Hepatocyte (in vitro differentiated cells): ENCODE data around the gene ATP9A. TPM values are rescaled to one million over a fixed set of nuclear protein-coding genes. Genes with fewer than 3 reads are reported as not detected.
"Not testable (repeated sequence)": the region's sequence is repeated elsewhere in the genome, so short reads cannot be mapped to it uniquely, and the experiment has no call there.

ENCODE experiments used
- DNase-seq: peaks from one replicate; pipeline ENCODE4 v3.0.0-alpha.2; 2016; ENCODE audit warnings: low spot score
- H2AFZ ChIP-seq: fragments of 200-600 bp; sonication (generic); 2 replicates; pipeline ENCODE4 v1.6.0; 2016; ENCODE audit warnings: antibody characterized with exemption, mild to moderate bottlenecking
- H3K27ac ChIP-seq: fragments of 200-600 bp; sonication (generic); 2 replicates; pipeline ENCODE4 v1.5.1; 2016; ENCODE audit warnings: mild to moderate bottlenecking
- H3K27me3 ChIP-seq: fragments of 200-600 bp; sonication (generic); 2 replicates; pipeline ENCODE4 v1.6.1; 2016
- H3K36me3 ChIP-seq: fragments of 200-600 bp; sonication (generic); replicated peaks from 2 replicates; pipeline ENCODE4 v1.5.1; 2016; ENCODE audit warnings: low read depth; ENCODE audit not compliant: insufficient read depth
- H3K4me1 ChIP-seq: fragments of 200-600 bp; sonication (generic); 2 replicates; pipeline ENCODE4 v1.5.1; 2016; ENCODE audit warnings: mild to moderate bottlenecking, moderate library complexity; ENCODE audit not compliant: insufficient read depth
- H3K4me2 ChIP-seq: fragments of 200-600 bp; sonication (generic); 2 replicates; pipeline ENCODE4 v1.6.0; 2016
- H3K4me3 ChIP-seq: fragments of 200-600 bp; sonication (generic); 2 replicates; pipeline ENCODE4 v1.5.1; 2016; ENCODE audit warnings: mild to moderate bottlenecking
- H3K79me2 ChIP-seq: fragments of 200-600 bp; sonication (generic); 2 replicates; pipeline ENCODE4 v1.6.0; 2017; ENCODE audit warnings: mild to moderate bottlenecking
- H3K9me2 ChIP-seq: fragments of 200-600 bp; sonication (generic); replicated peaks from 2 replicates; pipeline ENCODE4 v1.6.0; 2017; ENCODE audit warnings: mild to moderate bottlenecking; ENCODE audit not compliant: insufficient read depth
- H3K9me3 ChIP-seq: fragments of 200-600 bp; sonication (generic); 2 replicates; pipeline ENCODE4 v1.5.1; 2016; ENCODE audit warnings: low read depth, mild to moderate bottlenecking
- H4K20me1 ChIP-seq: fragments of 200-600 bp; sonication (generic); 2 replicates; pipeline ENCODE4 v1.6.0; 2016; ENCODE audit warnings: mild to moderate bottlenecking; ENCODE audit not compliant: insufficient read depth, poor library complexity, severe bottlenecking
- CTCF ChIP-seq: fragments of 200-600 bp; sonication (generic); IDR thresholded peaks from 2 replicates; pipeline ENCODE4 v1.5.1; 2016; ENCODE audit warnings: antibody characterized with exemption, mild to moderate bottlenecking; ENCODE audit not compliant: poor library complexity
- EZH2 ChIP-seq: fragments of 200-600 bp; sonication (generic); IDR thresholded peaks from 2 replicates; pipeline ENCODE4 v1.6.1; 2016; ENCODE audit warnings: antibody characterized with exemption, mild to moderate bottlenecking, borderline replicate concordance
- EZH2phosphoT487 ChIP-seq: fragments of 200-600 bp; sonication (generic); IDR thresholded peaks from one replicate; pipeline ENCODE4 v1.6.1; 2018; ENCODE audit warnings: antibody characterized with exemption, mild to moderate bottlenecking, low read depth, moderate library complexity; ENCODE audit not compliant: unreplicated experiment, severe bottlenecking
- WGBS: methylation state at CpG from one replicate; pipeline ENCODE4 v1.1.6; 2016; ENCODE audit warnings: low lambda C conversion rate; ENCODE audit errors: missing lambda C conversion rate; 5-methylcytosine and 5-hydroxymethylcytosine counted together
- polyA plus RNA-seq: library from polyadenylated mRNA; unstranded; fragments of >200 nt; fragmentation: Nextera tagmentation; extraction: Ambion mirVana; gene quantifications from 2 replicates; pipeline ENCODE4 v1.2.1, GENCODE V29; 2016
- total RNA-seq: library from RNA; depleted of rRNA; stranded (reverse); fragments of >200 nt; gene quantifications from 2 replicates; pipeline ENCODE4 v1.2.3, GENCODE V29; 2014

The ATP9A gene
- total and polyA plus RNA-seq, 2 experiments from 2014 or later = 12.1 to 28.1 TPM

- no peak overlapping the region for H3K4me3 ChIP-seq
- H3K4me1 ChIP-seq = peaks cover 8% of the 10 kb centered on the region
- H4K20me1 ChIP-seq = no peaks in the 10 kb centered on the region
- no peak overlapping the region for H2AFZ ChIP-seq
- TF ChIP-seq EZH2phosphoT487 = no peak
- no peak for TF ChIP-seq EZH2
- TF ChIP-seq CTCF = no peak
- H3K36me3 ChIP-seq = no peaks in the 10 kb centered on the region
- H3K27me3 ChIP-seq = no peaks in the 10 kb centered on the region
- peaks cover 90% of the 10 kb centered on the region for H3K79me2 ChIP-seq
- WGBS = 88% methylated on average over 12 of the region's 12 CpGs
- peak overlapping the region; percentile 77 for H3K27ac ChIP-seq
- no peaks in the 10 kb centered on the region for H3K9me3 ChIP-seq
- no peaks in the 10 kb centered on the region for H3K9me2 ChIP-seq
- no peak overlapping the region for H3K4me2 ChIP-seq
- DNase-seq = no peak
Observed at GRCh38 chr20:51758978-51759544, 9.1 kb downstream of the ATP9A start.

GRCh38 chr20:51757226-51757625 lies 11.0 kb downstream of the ATP9A start:
- no peak for DNase-seq
- peak overlapping the region; percentile 77 for H3K27ac ChIP-seq
- H3K4me2 ChIP-seq = peak overlapping the region; percentile 2
- no peaks in the 10 kb centered on the region for H3K9me2 ChIP-seq
- no peak for TF ChIP-seq EZH2phosphoT487
- no peak for TF ChIP-seq CTCF
- no peak for TF ChIP-seq EZH2
- peaks cover 16% of the 10 kb centered on the region for H3K4me1 ChIP-seq
- H3K36me3 ChIP-seq = no peaks in the 10 kb centered on the region
- H2AFZ ChIP-seq = no peak overlapping the region
- H3K27me3 ChIP-seq = no peaks in the 10 kb centered on the region
- no peaks in the 10 kb centered on the region for H4K20me1 ChIP-seq
- WGBS = 86% methylated on average over 10 of the region's 10 CpGs
- peaks cover 84% of the 10 kb centered on the region for H3K79me2 ChIP-seq
- H3K4me3 ChIP-seq = no peak overlapping the region
- H3K9me3 ChIP-seq = no peaks in the 10 kb centered on the region

GRCh38 chr20:51756653-51757052 lies 11.5 kb downstream of the ATP9A start:
- Histone ChIP-seq H3K79me2 (peaks cover 82% of the 10 kb centered on the region), H3K4me1 (peaks cover 16% of the 10 kb centered on the region), H3K9me3 (no peaks in the 10 kb centered on the region), H3K4me3 (no peak overlapping the region), H3K27me3 (no peaks in the 10 kb centered on the region), H3K9me2 (no peaks in the 10 kb centered on the region), H4K20me1 (no peaks in the 10 kb centered on the region), H3K27ac (peak overlapping the region; percentile 77), H2AFZ (no peak overlapping the region), H3K4me2 (no peak overlapping the region), H3K36me3 (no peaks in the 10 kb centered on the region)
- 91% methylated on average over 3 of the region's 3 CpGs for WGBS
- no peak for DNase-seq
- TF ChIP-seq EZH2phosphoT487 (no peak), EZH2 (no peak), CTCF (no peak)

GRCh38 chr20:51753220-51753619 lies 15.0 kb downstream of the ATP9A start:
- not testable (repeated sequence) for H3K9me2 ChIP-seq, H3K4me3 ChIP-seq, H3K27me3 ChIP-seq, H4K20me1 ChIP-seq, H3K9me3 ChIP-seq, H3K36me3 ChIP-seq, H2AFZ ChIP-seq, DNase-seq
- peak overlapping the region; percentile 73 for H3K27ac ChIP-seq
- WGBS = 94% methylated on average over 8 of the region's 8 CpGs
- peak overlapping the region; percentile 45 for H3K4me2 ChIP-seq
- peaks cover 23% of the 10 kb centered on the region for H3K4me1 ChIP-seq
- H3K79me2 ChIP-seq = peaks cover 83% of the 10 kb centered on the region
